Measurements from ENCODE around the gene CREBL2. TPM values are rescaled to one million over a fixed set of nuclear protein-coding genes. Genes with fewer than 3 reads are reported as not detected.
"Not testable (repeated sequence)": the region's sequence is repeated elsewhere in the genome, so short reads cannot be mapped to it uniquely, and the experiment has no call there.

The CREBL2 gene
- polyA plus RNA-seq, 1 donor from 2014 or later = 21.5 TPM

- peak overlapping the region; percentile 93 to 98 (median 98) for H3K4me3 Mint-ChIP-seq
- H3K4me1 Mint-ChIP-seq = peaks cover 20 to 39% (median 26%) of the 10 kb centered on the region in 3 donors
These were observed 965 bp upstream of the CREBL2 start for GRCh38 chr12:12610711-12611110.

DNA sequence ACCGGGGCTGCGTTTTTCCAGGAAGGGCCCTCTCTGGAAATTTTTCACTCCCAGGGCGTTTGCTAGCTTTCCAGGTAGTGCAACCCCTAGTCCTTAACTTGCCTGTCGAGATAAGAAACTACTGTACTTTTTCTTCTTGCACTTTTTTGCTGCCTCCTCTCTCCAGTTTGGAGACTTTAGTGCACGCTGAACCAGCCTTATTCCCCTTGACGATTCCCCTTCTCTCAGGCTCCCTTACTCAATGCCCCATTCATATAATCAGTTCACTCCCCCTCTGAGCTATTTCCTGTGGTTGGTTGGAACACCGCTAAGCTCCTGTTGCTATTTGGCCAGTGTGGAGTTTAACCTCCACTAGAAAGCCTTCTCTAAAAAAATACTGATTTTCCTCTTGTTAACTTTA lies 682 bp downstream of the CREBL2 start:
- Mint-ChIP-seq H3K27me3 (no peaks in the 10 kb centered on the region), H3K9me3 (no peaks in the 10 kb centered on the region), H3K4me3 (peak overlapping the region; percentile 93 to 98 (median 98)), H3K4me1 (peaks cover 18 to 36% (median 36%) of the 10 kb centered on the region in 3 donors), H3K36me3 (peaks cover 8% of the 10 kb centered on the region), H3K27ac (peak overlapping the region; percentile 98 to 99 (median 98))

More at GRCh38 chr12:12610711-12611110, 965 bp upstream of the CREBL2 start:
- Mint-ChIP-seq H3K27ac (peak overlapping the region; percentile 41 to 98 (median 98)), H3K27me3 (no peaks in the 10 kb centered on the region), H3K9me3 (no peaks in the 10 kb centered on the region), H3K36me3 (peaks cover 4% of the 10 kb centered on the region)

GRCh38 chr12:12613344-12613743 lies 1.7 kb downstream of the CREBL2 start:
- no peaks in the 10 kb centered on the region for H3K27me3 Mint-ChIP-seq
- peak overlapping the region; percentile 0 to 98 (median 89) for H3K27ac Mint-ChIP-seq
- peaks cover 18 to 36% (median 35%) of the 10 kb centered on the region in 3 donors for H3K4me1 Mint-ChIP-seq
- H3K9me3 Mint-ChIP-seq = no peaks in the 10 kb centered on the region
- H3K4me3 Mint-ChIP-seq = peak overlapping the region; percentile 17 to 98 (median 84)
- peaks cover 9% of the 10 kb centered on the region for H3K36me3 Mint-ChIP-seq

GRCh38 chr12:12614342-12614741 lies 2.7 kb downstream of the CREBL2 start:
- Mint-ChIP-seq H3K27me3 (no peaks in the 10 kb centered on the region), H3K9me3 (no peaks in the 10 kb centered on the region), H3K27ac (no peak overlapping the region), H3K36me3 (peaks cover 9% of the 10 kb centered on the region), H3K4me3 (peak overlapping the region in 2 of 4 donors; percentile 70 to 98), H3K4me1 (peaks cover 18 to 36% (median 33%) of the 10 kb centered on the region in 3 donors)

DNA sequence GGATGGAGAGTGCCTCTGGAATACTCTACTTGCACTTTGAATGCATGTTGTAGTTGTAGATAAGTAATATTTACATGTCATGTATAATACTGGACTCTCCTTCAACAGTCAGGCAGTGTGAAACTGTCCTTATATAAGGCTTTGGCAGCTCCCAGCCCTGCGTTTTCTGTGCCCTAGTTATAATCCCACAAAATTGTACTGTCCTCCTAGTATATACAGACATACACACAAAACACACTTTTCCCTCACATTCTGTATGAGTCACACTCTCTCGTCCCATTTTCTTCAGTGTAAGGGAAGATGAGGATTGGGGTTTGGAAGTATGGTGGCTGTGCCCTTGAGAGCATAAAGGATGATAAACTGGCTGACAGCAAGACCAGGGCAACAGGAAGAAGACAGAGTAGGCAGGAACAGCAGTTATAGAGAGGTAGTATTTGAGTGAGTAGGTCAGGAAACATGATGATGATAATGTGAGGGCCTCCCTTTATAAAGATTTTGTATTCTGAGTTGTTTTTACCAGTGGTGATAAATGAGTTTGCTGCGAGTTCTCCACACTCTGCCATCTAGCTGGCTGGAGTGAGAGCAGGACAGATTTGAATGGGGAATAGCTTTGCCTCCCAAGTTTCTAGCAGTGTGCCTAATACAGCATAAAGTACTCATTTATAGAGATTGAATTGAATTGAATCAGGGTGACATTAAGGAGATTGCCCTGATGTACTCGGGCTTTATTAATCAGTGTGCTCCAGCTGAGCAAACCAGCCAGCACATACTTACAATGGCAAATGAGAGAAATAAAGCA lies 5.0 kb downstream of the CREBL2 start:
- Mint-ChIP-seq H3K4me3 (peak overlapping the region in 1 of 4 donors; percentile 3), H3K27ac (peak overlapping the region in 2 of 3 donors; percentile 37 to 62), H3K27me3 (no peaks in the 10 kb centered on the region), H3K36me3 (peaks cover 11% of the 10 kb centered on the region), H3K4me1 (peaks cover 22 to 35% (median 23%) of the 10 kb centered on the region in 3 donors), H3K9me3 (no peaks in the 10 kb centered on the region)

GRCh38 chr12:12618064-12618463 lies 6.4 kb downstream of the CREBL2 start:
- H3K27me3 Mint-ChIP-seq, H3K27ac Mint-ChIP-seq, H3K4me3 Mint-ChIP-seq, H3K9me3 Mint-ChIP-seq: not testable (repeated sequence)
- Mint-ChIP-seq H3K36me3 (peaks cover 13% of the 10 kb centered on the region), H3K4me1 (peaks cover 19 to 36% (median 20%) of the 10 kb centered on the region in 3 donors)

DNA sequence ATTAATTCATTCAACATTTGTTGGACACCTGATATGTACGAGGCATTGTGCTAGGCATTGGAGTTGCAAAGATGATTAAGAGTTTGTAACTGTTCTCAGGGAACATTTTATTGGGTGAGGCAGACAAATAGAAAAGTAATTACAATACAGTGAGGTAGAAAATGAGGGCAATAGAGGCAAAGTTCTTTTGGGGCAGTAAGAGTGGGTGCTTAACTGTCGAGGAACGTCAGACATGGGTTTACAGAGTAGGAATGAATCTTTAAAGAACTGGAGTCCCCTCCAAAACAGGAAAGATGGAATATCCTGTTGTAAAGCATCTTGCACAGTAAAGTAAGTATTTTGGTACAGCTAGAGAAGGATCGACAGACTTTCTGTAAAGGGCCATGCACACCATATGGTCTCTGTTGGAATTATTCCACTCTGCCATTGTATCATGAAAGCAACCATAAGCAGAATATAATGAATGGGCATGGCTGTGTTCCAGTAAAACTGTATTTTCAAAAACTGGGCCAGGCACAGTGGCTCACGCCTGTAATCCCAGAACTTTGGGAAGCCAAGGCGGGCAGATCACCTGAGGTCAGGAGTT lies 9.1 kb downstream of the CREBL2 start:
- peaks cover 16 to 32% (median 18%) of the 10 kb centered on the region in 3 donors for H3K4me1 Mint-ChIP-seq
- no peak overlapping the region for H3K4me3 Mint-ChIP-seq
- no peaks in the 10 kb centered on the region for H3K27me3 Mint-ChIP-seq
- H3K9me3 Mint-ChIP-seq = peaks cover 0 to 7% (median 0%) of the 10 kb centered on the region in 3 donors
- H3K27ac Mint-ChIP-seq = no peak overlapping the region
- H3K36me3 Mint-ChIP-seq = peaks cover 14% of the 10 kb centered on the region

DNA sequence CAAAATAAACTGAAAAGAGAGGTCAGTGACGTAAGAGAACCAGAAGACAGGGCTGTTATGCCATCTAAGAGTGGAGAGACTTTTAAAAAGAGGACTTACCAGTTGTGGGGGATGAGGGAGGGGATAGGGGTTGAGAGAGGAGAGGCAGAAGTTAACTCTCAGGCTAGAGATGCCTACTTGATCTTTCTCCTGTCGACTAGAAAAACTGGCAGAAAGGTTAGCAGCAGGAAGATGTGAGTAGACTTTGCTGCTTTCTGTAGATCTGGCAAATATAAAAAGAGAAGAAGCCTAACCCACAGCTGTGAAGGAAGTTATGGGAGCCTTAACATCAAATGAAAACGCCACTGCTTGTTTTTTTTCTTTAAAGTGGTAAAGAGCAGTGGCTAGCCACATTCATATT lies 10.7 kb downstream of the CREBL2 start:
- Mint-ChIP-seq H3K36me3 (peaks cover 11% of the 10 kb centered on the region), H3K9me3 (peaks cover 0 to 7% (median 0%) of the 10 kb centered on the region in 3 donors), H3K4me3 (no peak overlapping the region), H3K4me1 (peaks cover 11 to 34% (median 23%) of the 10 kb centered on the region in 3 donors), H3K27ac (peak overlapping the region in 1 of 3 donors; percentile 74), H3K27me3 (no peaks in the 10 kb centered on the region)

- Mint-ChIP-seq H3K27ac (no peak overlapping the region), H3K27me3 (no peaks in the 10 kb centered on the region), H3K9me3 (peaks cover 0 to 7% (median 0%) of the 10 kb centered on the region in 3 donors), H3K4me3 (no peak overlapping the region), H3K36me3 (peaks cover 12% of the 10 kb centered on the region), H3K4me1 (peaks cover 11 to 42% (median 33%) of the 10 kb centered on the region in 3 donors)
These were observed 12.9 kb downstream of the CREBL2 start for GRCh38 chr12:12624498-12624992.

- Mint-ChIP-seq H3K27me3 (no peaks in the 10 kb centered on the region), H3K27ac (no peak overlapping the region)
These were observed 14.8 kb downstream of the CREBL2 start for GRCh38 chr12:12626471-12626870.

GRCh38 chr12:12627308-12627827 lies 15.7 kb downstream of the CREBL2 start:
- Mint-ChIP-seq H3K27me3 (no peaks in the 10 kb centered on the region), H3K9me3 (peaks cover 0 to 7% (median 0%) of the 10 kb centered on the region in 3 donors), H3K4me1 (peaks cover 11 to 41% (median 29%) of the 10 kb centered on the region in 3 donors), H3K4me3 (no peak overlapping the region), H3K36me3 (peaks cover 7% of the 10 kb centered on the region), H3K27ac (no peak overlapping the region)

More at GRCh38 chr12:12626471-12626870, 14.8 kb downstream of the CREBL2 start:
- Mint-ChIP-seq H3K36me3 (peaks cover 9% of the 10 kb centered on the region), H3K4me3 (no peak overlapping the region), H3K4me1 (peaks cover 11 to 50% (median 35%) of the 10 kb centered on the region in 3 donors), H3K9me3 (peaks cover 0 to 7% (median 0%) of the 10 kb centered on the region in 3 donors)

GRCh38 chr12:12628013-12628412 lies 16.3 kb downstream of the CREBL2 start:
- Mint-ChIP-seq H3K27ac (peak overlapping the region in 1 of 3 donors; percentile 39), H3K27me3 (no peaks in the 10 kb centered on the region), H3K36me3 (peaks cover 7% of the 10 kb centered on the region), H3K4me3 (no peak overlapping the region), H3K9me3 (peaks cover 0 to 7% (median 0%) of the 10 kb centered on the region in 3 donors), H3K4me1 (peaks cover 8 to 36% (median 28%) of the 10 kb centered on the region in 3 donors)

DNA sequence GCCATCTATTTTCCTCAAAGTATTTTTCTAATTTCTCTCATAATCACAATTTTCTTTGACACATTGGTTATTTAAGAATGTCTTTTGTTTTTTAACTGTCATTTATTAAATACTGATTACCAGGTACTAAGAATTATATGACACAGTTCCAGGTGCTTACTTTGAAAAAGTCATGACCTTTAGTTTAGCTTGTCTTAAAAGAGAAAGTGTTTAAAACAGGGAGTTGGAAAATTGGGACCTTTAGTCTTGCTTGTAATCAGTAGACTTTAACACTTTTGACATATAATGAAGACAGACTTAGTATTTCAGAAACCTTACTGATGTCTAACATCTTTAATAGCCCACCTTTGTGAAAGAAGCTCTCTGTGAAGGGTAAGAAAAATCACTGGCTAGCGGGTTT lies 19.2 kb downstream of the CREBL2 start:
- Mint-ChIP-seq H3K4me3 (no peak overlapping the region), H3K27me3 (no peaks in the 10 kb centered on the region), H3K9me3 (peaks cover 0 to 2% (median 0%) of the 10 kb centered on the region in 3 donors), H3K4me1 (peaks cover 0 to 38% (median 24%) of the 10 kb centered on the region in 3 donors), H3K36me3 (peaks cover 2% of the 10 kb centered on the region), H3K27ac (no peak overlapping the region)

GRCh38 chr12:12635651-12636050 lies 24.0 kb downstream of the CREBL2 start:
- H3K27me3 Mint-ChIP-seq = no peaks in the 10 kb centered on the region
- H3K9me3 Mint-ChIP-seq = peaks cover 0 to 14% (median 2%) of the 10 kb centered on the region in 3 donors
- H3K4me1 Mint-ChIP-seq = peaks cover 3 to 16% (median 4%) of the 10 kb centered on the region in 3 donors
- peak overlapping the region in 1 of 4 donors; percentile 28 for H3K4me3 Mint-ChIP-seq
- H3K36me3 Mint-ChIP-seq = peaks cover 20% of the 10 kb centered on the region
- H3K27ac Mint-ChIP-seq = no peak overlapping the region

- peaks cover 23% of the 10 kb centered on the region for H3K36me3 Mint-ChIP-seq
- H3K27me3 Mint-ChIP-seq = no peaks in the 10 kb centered on the region
- no peak overlapping the region for H3K4me3 Mint-ChIP-seq
- H3K4me1 Mint-ChIP-seq = peaks cover 3 to 12% (median 4%) of the 10 kb centered on the region in 3 donors
- peak overlapping the region in 2 of 3 donors; percentile 46 to 65 for H3K27ac Mint-ChIP-seq
- peaks cover 0 to 15% (median 2%) of the 10 kb centered on the region in 3 donors for H3K9me3 Mint-ChIP-seq
These were observed 25.0 kb downstream of the CREBL2 start for GRCh38 chr12:12636641-12637040.

All from IgD-negative memory B cell (primary cell).